IPS-20b (cell line): ENCODE results near the gene CACNB1.

Source experiments
- H3K27ac ChIP-seq: one replicate; pipeline ENCODE4 v1.5.1; 2013; ENCODE audit warnings: low read length
- H3K27me3 ChIP-seq: 2 replicates; pipeline ENCODE4 v1.6.1; 2013; ENCODE audit warnings: mild to moderate bottlenecking, low read length, inconsistent platforms; ENCODE audit not compliant: insufficient read depth
- H3K36me3 ChIP-seq: 2 replicates; pipeline ENCODE4 v1.6.1; 2013; ENCODE audit warnings: low read depth, mild to moderate bottlenecking, inconsistent platforms, low read length, moderate library complexity; ENCODE audit not compliant: insufficient read depth
- H3K4me1 ChIP-seq: 2 replicates; pipeline ENCODE4 v1.6.1; 2013; ENCODE audit warnings: mild to moderate bottlenecking, control low read depth, inconsistent platforms, low read length, moderate library complexity; ENCODE audit not compliant: insufficient read depth
- H3K4me3 ChIP-seq: 2 replicates; pipeline ENCODE4 v1.5.1; 2013; ENCODE audit warnings: mild to moderate bottlenecking, low read length, inconsistent platforms
- H3K9ac ChIP-seq: 2 replicates; pipeline ENCODE4 v1.6.1; 2013; ENCODE audit warnings: low read depth, mild to moderate bottlenecking, inconsistent platforms, low read length, moderate library complexity
- H3K9me3 ChIP-seq: 2 replicates; pipeline ENCODE4 v1.6.1; 2013; ENCODE audit warnings: mild to moderate bottlenecking, low read depth, low read length, inconsistent platforms; ENCODE audit not compliant: insufficient read depth

Gene CACNB1

GRCh38 chr17:39183045-39183444 is 14.4 kb downstream of the CACNB1 start:
- peaks cover 64% of the 10 kb centered on the region for H3K36me3 ChIP-seq

GRCh38 chr17:39181303-39181702 is 16.2 kb downstream of the CACNB1 start:
- H3K4me1 ChIP-seq, result no peaks in the 10 kb centered on the region; the same call in 1 of the 2 replicates
- H3K4me3 ChIP-seq, result no peak overlapping the region
- no peaks in the 10 kb centered on the region for H3K27me3 ChIP-seq
- H3K27ac ChIP-seq, result no peak overlapping the region
- H3K9ac ChIP-seq, result no peak overlapping the region
- H3K9me3 ChIP-seq, result no peaks in the 10 kb centered on the region
- peaks cover 59% of the 10 kb centered on the region for H3K36me3 ChIP-seq

More at GRCh38 chr17:39183045-39183444, 14.4 kb downstream of the CACNB1 start:
- H3K27me3 ChIP-seq, result no peaks in the 10 kb centered on the region
- no peak overlapping the region for H3K27ac ChIP-seq
- no peak overlapping the region for H3K4me3 ChIP-seq
- no peak overlapping the region for H3K9ac ChIP-seq
- no peaks in the 10 kb centered on the region for H3K4me1 ChIP-seq
- H3K9me3 ChIP-seq, result no peaks in the 10 kb centered on the region

- no peak overlapping the region for H3K9ac ChIP-seq
- H3K36me3 ChIP-seq, result peaks cover 38% of the 10 kb centered on the region
- H3K4me1 ChIP-seq, result no peaks in the 10 kb centered on the region; the same call in 1 of the 2 replicates
- H3K27me3 ChIP-seq, result no peaks in the 10 kb centered on the region
- no peaks in the 10 kb centered on the region for H3K9me3 ChIP-seq
- H3K4me3 ChIP-seq, result no peak overlapping the region
- no peak overlapping the region for H3K27ac ChIP-seq
These were observed 18.9 kb downstream of the CACNB1 start for GRCh38 chr17:39178536-39178935.

GRCh38 chr17:39177256-39177655 is 20.2 kb downstream of the CACNB1 start:
- H3K4me3 ChIP-seq, result no peak overlapping the region
- H3K9me3 ChIP-seq, result no peaks in the 10 kb centered on the region
- H3K4me1 ChIP-seq, result no peaks in the 10 kb centered on the region; the same call in 1 of the 2 replicates
- H3K36me3 ChIP-seq, result peaks cover 28% of the 10 kb centered on the region
- H3K27ac ChIP-seq, result no peak overlapping the region
- H3K9ac ChIP-seq, result no peak overlapping the region
- no peaks in the 10 kb centered on the region for H3K27me3 ChIP-seq

- Histone ChIP-seq H3K9me3 (no peaks in the 10 kb centered on the region), H3K4me1 (no peaks in the 10 kb centered on the region; the same call in 1 of the 2 replicates), H3K4me3 (no peak overlapping the region), H3K36me3 (peaks cover 23% of the 10 kb centered on the region), H3K27ac (no peak overlapping the region), H3K27me3 (no peaks in the 10 kb centered on the region), H3K9ac (no peak overlapping the region)
These were observed 21.8 kb downstream of the CACNB1 start for GRCh38 chr17:39175695-39176093.

- no peak overlapping the region; the same call in 1 of the 2 replicates for H3K4me3 ChIP-seq
- H3K27me3 ChIP-seq, result no peaks in the 10 kb centered on the region
- peaks cover 23% of the 10 kb centered on the region for H3K36me3 ChIP-seq
- H3K4me1 ChIP-seq, result no peaks in the 10 kb centered on the region; the same call in 1 of the 2 replicates
- H3K9me3 ChIP-seq, result no peaks in the 10 kb centered on the region
- H3K27ac ChIP-seq, result no peak overlapping the region
- H3K9ac ChIP-seq, result no peak overlapping the region
These were observed 22.4 kb downstream of the CACNB1 start for GRCh38 chr17:39174920-39175694.

- Histone ChIP-seq H3K9me3 (no peaks in the 10 kb centered on the region), H3K36me3 (peaks cover 21% of the 10 kb centered on the region), H3K27ac (no peak overlapping the region), H3K4me1 (no peaks in the 10 kb centered on the region; the same call in 1 of the 2 replicates), H3K27me3 (peaks cover 5% of the 10 kb centered on the region; the same call in 1 of the 2 replicates), H3K4me3 (no peak overlapping the region), H3K9ac (no peak overlapping the region)
These were observed 23.8 kb downstream of the CACNB1 start for GRCh38 chr17:39173526-39174274.

GRCh38 chr17:39173080-39173479 is 24.4 kb downstream of the CACNB1 start:
- Histone ChIP-seq H3K27ac (no peak overlapping the region), H3K9ac (no peak overlapping the region), H3K27me3 (peaks cover 5% of the 10 kb centered on the region; the same call in 1 of the 2 replicates)

GRCh38 chr17:39171933-39172332 is 25.5 kb downstream of the CACNB1 start:
- Histone ChIP-seq H3K9ac (no peak overlapping the region), H3K27ac (no peak overlapping the region), H3K36me3 (peaks cover 10% of the 10 kb centered on the region), H3K27me3 (peaks cover 12% of the 10 kb centered on the region), H3K9me3 (no peaks in the 10 kb centered on the region), H3K4me3 (no peak overlapping the region), H3K4me1 (no peaks in the 10 kb centered on the region)

More at GRCh38 chr17:39173080-39173479, 24.4 kb downstream of the CACNB1 start:
- H3K4me3 ChIP-seq, result no peak overlapping the region
- H3K9me3 ChIP-seq, result no peaks in the 10 kb centered on the region
- peaks cover 18% of the 10 kb centered on the region for H3K36me3 ChIP-seq
- no peaks in the 10 kb centered on the region; the same call in 1 of the 2 replicates for H3K4me1 ChIP-seq

GRCh38 chr17:39170558-39170957 is 26.9 kb downstream of the CACNB1 start:
- H3K36me3 ChIP-seq, result no peaks in the 10 kb centered on the region
- no peak overlapping the region for H3K9ac ChIP-seq
- H3K27me3 ChIP-seq, result peaks cover 25% of the 10 kb centered on the region
- H3K4me1 ChIP-seq, result no peaks in the 10 kb centered on the region
- H3K27ac ChIP-seq, result no peak overlapping the region
- H3K9me3 ChIP-seq, result no peaks in the 10 kb centered on the region
- no peak overlapping the region for H3K4me3 ChIP-seq

- no peaks in the 10 kb centered on the region for H3K36me3 ChIP-seq
- H3K27me3 ChIP-seq, result peaks cover 30% of the 10 kb centered on the region
- H3K9ac ChIP-seq, result no peak overlapping the region
- no peak overlapping the region for H3K4me3 ChIP-seq
- H3K9me3 ChIP-seq, result no peaks in the 10 kb centered on the region
- H3K4me1 ChIP-seq, result no peaks in the 10 kb centered on the region
- H3K27ac ChIP-seq, result no peak overlapping the region
These were observed 27.4 kb downstream of the CACNB1 start for GRCh38 chr17:39170109-39170508.
